DND-41 (cell line): ENCODE results near the gene EXD3.

ENCODE experiments used
- CTCF ChIP-seq: IDR thresholded peaks from 2 replicates; pipeline ENCODE4 v1.5.1; 2012; ENCODE audit warnings: borderline replicate concordance, low read length, moderate library complexity, mild to moderate bottlenecking; ENCODE audit not compliant: poor library complexity, severe bottlenecking; ENCODE audit errors: extremely low read depth
- EZH2 ChIP-seq: IDR thresholded peaks from 3 replicates; pipeline ENCODE4 v1.6.1; 2012; ENCODE audit warnings: borderline replicate concordance, low read depth, mild to moderate bottlenecking, moderate library complexity, low read length, inconsistent platforms; ENCODE audit not compliant: severe bottlenecking

DNA sequence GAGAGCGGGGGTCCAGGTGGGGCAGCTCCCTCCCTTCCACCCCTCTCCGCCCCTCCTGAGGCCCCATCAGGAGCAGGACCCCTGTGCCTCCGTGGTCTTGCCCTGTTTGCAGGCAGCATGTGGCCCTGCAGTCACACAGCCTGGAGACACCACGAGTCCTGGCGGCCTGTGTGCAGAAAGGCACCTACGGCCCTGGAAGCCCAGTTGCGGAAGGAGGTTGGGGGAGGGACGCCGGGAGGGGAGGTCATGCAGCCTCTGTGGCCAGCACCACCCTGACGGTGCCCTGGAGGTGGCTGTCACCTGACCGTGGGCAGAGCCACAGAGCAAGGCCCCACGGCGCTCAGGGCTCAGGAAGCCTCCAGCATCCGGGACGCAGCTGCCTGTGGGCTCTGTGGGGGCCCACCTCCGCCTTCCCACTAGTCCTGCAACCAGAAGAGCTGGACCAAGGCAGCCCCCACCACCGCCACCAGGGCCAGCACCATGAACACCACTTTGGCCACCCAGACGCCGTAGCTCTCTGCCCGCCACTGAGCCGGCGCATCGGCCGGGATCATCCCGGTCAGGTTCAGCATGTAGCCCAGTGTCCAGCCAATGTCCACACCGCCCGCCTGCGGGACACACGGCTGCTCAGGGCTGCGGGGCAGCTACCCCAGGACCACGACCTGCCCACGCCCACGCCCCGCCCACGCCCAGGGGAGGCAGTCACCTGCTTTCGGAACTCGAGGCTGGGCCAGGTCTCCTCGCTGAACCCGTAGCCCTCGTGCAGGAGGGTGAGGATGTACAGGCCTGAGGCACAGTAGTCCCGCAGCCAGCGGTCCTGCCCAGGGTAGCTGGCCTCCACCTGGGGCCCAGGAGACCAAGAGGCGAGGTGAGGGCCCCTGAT, 11.8 kb upstream of the EXD3 start:
- no peak for TF ChIP-seq CTCF
- no peak for TF ChIP-seq EZH2
